ENCODE data around the gene C1orf159. TPM values are rescaled to one million over a fixed set of nuclear protein-coding genes. Genes with fewer than 3 reads are reported as not detected.

Gene C1orf159
- total RNA-seq, 1 donor from 2014 or later, result 9.2 TPM

- Mint-ChIP-seq H3K4me3 (ENCODE audit: unreplicated experiment) (no peak overlapping the region), H3K9me3 (ENCODE audit: low read depth) (no peaks in the 10 kb centered on the region), H3K36me3 (ENCODE audit: low read depth) (peaks cover 17% of the 10 kb centered on the region), H3K27me3 (ENCODE audit: low read depth) (no peaks in the 10 kb centered on the region), H3K27ac (ENCODE audit: unreplicated experiment) (no peak overlapping the region), H3K4me1 (ENCODE audit: low read depth) (no peaks in the 10 kb centered on the region)
- TF ChIP-seq, protein P1, sequence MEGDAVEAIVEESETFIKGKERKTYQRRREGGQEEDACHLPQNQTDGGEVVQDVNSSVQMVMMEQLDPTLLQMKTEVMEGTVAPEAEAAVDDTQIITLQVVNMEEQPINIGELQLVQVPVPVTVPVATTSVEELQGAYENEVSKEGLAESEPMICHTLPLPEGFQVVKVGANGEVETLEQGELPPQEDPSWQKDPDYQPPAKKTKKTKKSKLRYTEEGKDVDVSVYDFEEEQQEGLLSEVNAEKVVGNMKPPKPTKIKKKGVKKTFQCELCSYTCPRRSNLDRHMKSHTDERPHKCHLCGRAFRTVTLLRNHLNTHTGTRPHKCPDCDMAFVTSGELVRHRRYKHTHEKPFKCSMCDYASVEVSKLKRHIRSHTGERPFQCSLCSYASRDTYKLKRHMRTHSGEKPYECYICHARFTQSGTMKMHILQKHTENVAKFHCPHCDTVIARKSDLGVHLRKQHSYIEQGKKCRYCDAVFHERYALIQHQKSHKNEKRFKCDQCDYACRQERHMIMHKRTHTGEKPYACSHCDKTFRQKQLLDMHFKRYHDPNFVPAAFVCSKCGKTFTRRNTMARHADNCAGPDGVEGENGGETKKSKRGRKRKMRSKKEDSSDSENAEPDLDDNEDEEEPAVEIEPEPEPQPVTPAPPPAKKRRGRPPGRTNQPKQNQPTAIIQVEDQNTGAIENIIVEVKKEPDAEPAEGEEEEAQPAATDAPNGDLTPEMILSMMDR (IDR thresholded peaks at IDR 0.05), result no peak
- DNase-seq (ENCODE audit: low spot score), result no peak
Observed at GRCh38 chr1:1050577-1051052, 65.3 kb downstream of the C1orf159 start.

- TF ChIP-seq, protein P1 (IDR thresholded peaks at IDR 0.05), result no peak
Observed at GRCh38 chr1:1049318-1050165, 66.3 kb downstream of the C1orf159 start.

GRCh38 chr1:1048765-1049164, 67.1 kb downstream of the C1orf159 start:
- no peaks in the 10 kb centered on the region for H3K9me3 Mint-ChIP-seq (ENCODE audit: low read depth)
- no peak overlapping the region for H3K4me3 Mint-ChIP-seq (ENCODE audit: unreplicated experiment)
- DNase-seq (ENCODE audit: low spot score), result no peak
- H3K36me3 Mint-ChIP-seq (ENCODE audit: low read depth), result peaks cover 22% of the 10 kb centered on the region
- no peaks in the 10 kb centered on the region for H3K27me3 Mint-ChIP-seq (ENCODE audit: low read depth)
- no peak overlapping the region for H3K27ac Mint-ChIP-seq (ENCODE audit: unreplicated experiment)
- TF ChIP-seq, protein P1 (IDR thresholded peaks at IDR 0.05), result no peak
- no peaks in the 10 kb centered on the region for H3K4me1 Mint-ChIP-seq (ENCODE audit: low read depth)

More at GRCh38 chr1:1049318-1050165, 66.3 kb downstream of the C1orf159 start:
- H3K4me3 Mint-ChIP-seq (ENCODE audit: unreplicated experiment), result no peak overlapping the region
- H3K27ac Mint-ChIP-seq (ENCODE audit: unreplicated experiment), result no peak overlapping the region
- H3K4me1 Mint-ChIP-seq (ENCODE audit: low read depth), result no peaks in the 10 kb centered on the region
- no peak for DNase-seq (ENCODE audit: low spot score)
- H3K36me3 Mint-ChIP-seq (ENCODE audit: low read depth), result peaks cover 21% of the 10 kb centered on the region
- no peaks in the 10 kb centered on the region for H3K27me3 Mint-ChIP-seq (ENCODE audit: low read depth)
- H3K9me3 Mint-ChIP-seq (ENCODE audit: low read depth), result no peaks in the 10 kb centered on the region

DNA sequence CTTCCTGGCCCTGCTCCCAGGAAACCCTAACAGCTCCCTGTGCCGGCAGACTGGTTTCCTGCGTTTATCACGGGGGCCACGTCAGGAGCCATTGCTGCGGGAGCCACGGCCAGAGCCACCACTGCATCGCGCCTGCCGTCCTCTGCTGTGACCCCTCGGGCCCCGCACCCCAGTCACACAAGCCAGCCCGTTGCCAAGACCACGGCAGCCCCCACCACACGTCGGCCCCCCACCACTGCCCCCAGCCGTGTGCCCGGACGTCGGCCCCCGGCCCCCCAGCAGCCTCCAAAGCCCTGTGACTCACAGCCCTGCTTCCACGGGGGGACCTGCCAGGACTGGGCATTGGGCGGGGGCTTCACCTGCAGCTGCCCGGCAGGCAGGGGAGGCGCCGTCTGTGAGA, 67.9 kb downstream of the C1orf159 start:
- H3K27ac Mint-ChIP-seq (ENCODE audit: unreplicated experiment), result no peak overlapping the region
- DNase-seq (ENCODE audit: low spot score), result no peak
- no peaks in the 10 kb centered on the region for H3K4me1 Mint-ChIP-seq (ENCODE audit: low read depth)
- no peaks in the 10 kb centered on the region for H3K27me3 Mint-ChIP-seq (ENCODE audit: low read depth)
- peaks cover 23% of the 10 kb centered on the region for H3K36me3 Mint-ChIP-seq (ENCODE audit: low read depth)
- TF ChIP-seq, protein P1 (IDR thresholded peaks at IDR 0.05), result no peak
- H3K9me3 Mint-ChIP-seq (ENCODE audit: low read depth), result no peaks in the 10 kb centered on the region
- H3K4me3 Mint-ChIP-seq (ENCODE audit: unreplicated experiment), result no peak overlapping the region

DNA sequence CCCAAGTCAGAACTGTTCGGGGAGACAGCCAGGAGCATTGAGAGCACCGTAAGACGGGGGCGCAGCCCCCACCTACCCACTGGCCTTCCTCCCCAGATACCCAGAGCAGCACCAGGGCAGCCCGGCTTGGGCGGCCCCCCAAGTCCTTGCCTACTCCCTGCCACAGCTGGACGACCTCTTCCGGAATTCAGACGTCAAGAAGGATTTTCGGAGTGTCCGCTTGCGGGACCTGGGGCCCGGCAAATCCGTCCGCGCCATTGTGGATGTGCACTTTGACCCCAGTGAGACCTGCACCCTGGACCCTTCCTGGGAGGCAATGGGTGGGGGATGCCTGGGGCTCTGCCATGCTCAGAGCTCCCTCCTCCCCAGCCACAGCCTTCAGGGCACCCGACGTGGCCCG, 68.5 kb downstream of the C1orf159 start:
- H3K4me3 Mint-ChIP-seq (ENCODE audit: unreplicated experiment), result no peak overlapping the region
- no peaks in the 10 kb centered on the region for H3K9me3 Mint-ChIP-seq (ENCODE audit: low read depth)
- TF ChIP-seq, protein P1 (IDR thresholded peaks at IDR 0.05), result no peak
- no peaks in the 10 kb centered on the region for H3K27me3 Mint-ChIP-seq (ENCODE audit: low read depth)
- no peak for DNase-seq (ENCODE audit: low spot score)
- H3K27ac Mint-ChIP-seq (ENCODE audit: unreplicated experiment), result no peak overlapping the region
- H3K36me3 Mint-ChIP-seq (ENCODE audit: low read depth), result peaks cover 19% of the 10 kb centered on the region
- no peaks in the 10 kb centered on the region for H3K4me1 Mint-ChIP-seq (ENCODE audit: low read depth)
